Activated naive CD8-positive, alpha-beta T cell treated with anti-CD3 and anti-CD28 coated beads for 36 hours (primary cell): ENCODE measurements around the gene PAAF1. TPM values are rescaled to one million over a fixed set of nuclear protein-coding genes. Genes with fewer than 3 reads are reported as not detected.

Experiments
- total RNA-seq, 2 experiments: library from RNA; stranded (reverse); gene quantifications; one replicate each; pipeline ENCODE4 v1.2.3, GENCODE V29; 2021

Gene PAAF1
- total RNA-seq, 2 experiments from 2014 or later = 33.6 to 33.8 TPM

Other genes with a start within 250 kb of the PAAF1 start
- gene PLEKHB1, start 230.4 kb upstream of the PAAF1 start, total RNA-seq = 10 to 100 TPM in 1 of 2 experiments, 1 to 10 TPM in 1; 6.8 to 13.3 TPM
- 10 to 100 TPM; 54.7 to 57.3 TPM for gene RAB6A, start 115.9 kb upstream of the PAAF1 start, total RNA-seq
- 10 to 100 TPM; 53.9 to 59.3 TPM for gene MRPL48, start 89.1 kb upstream of the PAAF1 start, total RNA-seq
- gene COA4, start 153 bp upstream of the PAAF1 start, total RNA-seq = 100 to 1,000 TPM; 118 to 124 TPM
- gene DNAJB13, start 74.0 kb downstream of the PAAF1 start, total RNA-seq = under 1 TPM; 0.18 to 0.21 TPM
- 100 to 1,000 TPM; 180 to 181 TPM for gene UCP2, start 105.8 kb downstream of the PAAF1 start, total RNA-seq
- gene UCP3, start 132.1 kb downstream of the PAAF1 start, total RNA-seq = 1 to 10 TPM in 1 of 2 experiments, under 1 TPM in 1; 0.89 to 1.1 TPM